Activated CD4-positive, alpha-beta T cell treated with anti-CD3 and anti-CD28 coated beads for 36 hours (primary cell): ENCODE data around the gene IFT43. TPM values are rescaled to one million over a fixed set of nuclear protein-coding genes. Genes with fewer than 3 reads are reported as not detected.

Experiments
- ATAC-seq: fragments of 200-7000 bp; cut with Tn5 transposase; one replicate; pipeline ENCODE4 v1.10.0; 2021; ENCODE audit warnings: mild to moderate bottlenecking, moderate library complexity
- CTCF ChIA-PET: fragments of 350-600 bp; sonication (Branson Sonifier 250); formaldehyde crosslinking; loops from one replicate; lab custom pipeline; 2021; ENCODE audit warnings: antibody characterized with exemption; lab: Charles Lee
- POLR2A ChIA-PET: fragments of 350-600 bp; sonication (Branson Sonifier 250); formaldehyde crosslinking; loops from one replicate; lab custom pipeline; 2021; ENCODE audit warnings: antibody characterized with exemption, inconsistent platforms; lab: Charles Lee
- DNase-seq: peaks from one replicate; pipeline ENCODE4 v3.0.0-alpha.2; 2020
- H3K27ac Mint-ChIP-seq: one replicate; pipeline ENCODE4 v1.8.0; 2021; ENCODE audit warnings: mixed read lengths
- H3K27me3 Mint-ChIP-seq: one replicate; pipeline ENCODE4 v1.8.0; 2021; ENCODE audit warnings: mixed read lengths
- H3K36me3 Mint-ChIP-seq: one replicate; pipeline ENCODE4 v1.8.0; 2021; ENCODE audit warnings: low read depth, mixed read lengths
- H3K4me1 Mint-ChIP-seq: one replicate; pipeline ENCODE4 v1.8.0; 2021; ENCODE audit warnings: mixed read lengths
- H3K4me3 Mint-ChIP-seq: one replicate; pipeline ENCODE4 v1.8.0; 2021; ENCODE audit warnings: mild to moderate bottlenecking, moderate library complexity, mixed read lengths
- H3K9me3 Mint-ChIP-seq: one replicate; pipeline ENCODE4 v1.8.0; 2021; ENCODE audit warnings: low read depth, mixed read lengths
- intact Hi-C, 2 experiments: fragments of 100-400 bp; cut with DNase I in 1 of 2; cut with micrococcal nuclease in 1 of 2; formaldehyde crosslinking; loops; one replicate each; pipeline versions ENCODE4 v1.14.2 to v1.15.1; 2022 to 2024; cut with DNase I, micrococcal nuclease
- total RNA-seq, 2 experiments: library from RNA; stranded (reverse); gene quantifications; one replicate each; pipeline ENCODE4 v1.2.3, GENCODE V29; 2021

The IFT43 gene
- total RNA-seq, 2 experiments from 2014 or later = 10.1 to 12.1 TPM

DNA sequence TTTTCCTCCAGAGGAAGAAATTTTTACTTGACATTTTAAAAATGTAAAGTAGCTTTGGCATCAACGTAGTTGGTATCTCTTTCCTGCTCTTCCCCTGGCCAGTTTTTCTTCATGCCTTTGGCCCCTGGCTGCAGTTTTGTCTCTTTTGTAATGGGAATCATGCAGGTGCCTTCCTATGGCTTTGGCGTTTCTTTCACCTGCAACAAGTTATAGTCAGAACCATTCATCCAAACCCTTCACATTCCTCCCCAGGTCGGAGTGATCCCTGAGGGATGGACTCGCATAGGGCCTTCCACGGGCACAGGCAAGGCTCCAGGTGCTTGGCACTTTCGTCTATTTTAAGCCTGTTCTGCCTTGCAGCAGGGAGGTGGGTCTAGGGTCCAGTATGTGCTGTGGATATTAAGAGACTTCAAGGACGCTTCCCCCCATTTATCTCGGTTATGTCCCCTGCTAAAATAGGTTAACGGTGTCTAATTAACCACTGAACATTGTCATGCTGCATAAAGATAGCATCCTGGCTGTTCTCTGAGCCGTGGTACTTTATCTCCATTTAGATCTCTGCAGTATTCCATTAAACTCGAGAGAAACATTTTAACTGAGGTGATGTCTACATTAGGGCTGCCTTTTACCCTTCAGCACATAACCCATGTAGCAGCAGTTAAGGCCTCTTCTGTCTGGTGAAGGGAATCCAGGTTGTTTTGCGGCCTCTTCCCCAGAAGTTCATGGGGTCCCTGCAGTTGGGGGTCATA, 66.3 kb downstream of the IFT43 start:
- Mint-ChIP-seq H3K36me3 (no peaks in the 10 kb centered on the region), H3K4me3 (no peak overlapping the region), H3K27me3 (no peaks in the 10 kb centered on the region), H3K27ac (no peak overlapping the region), H3K9me3 (no peaks in the 10 kb centered on the region), H3K4me1 (no peaks in the 10 kb centered on the region)
- intact Hi-C loops = loop anchor here (1.0 to 2.0 kb wide), 4 partner anchors 300 to 595 kb away; no protein-coding TSS in a partner anchor
- no peak for ATAC-seq
- CTCF ChIA-PET = interaction anchor here (0.6 to 6.1 kb wide), 18 partner anchors 8 to 668 kb away, joined by 3 to 73 read pairs (median 3); partner anchors contain the start of gene GPATCH2L
- no peak for DNase-seq
- POLR2A ChIA-PET = no interaction called here

DNA sequence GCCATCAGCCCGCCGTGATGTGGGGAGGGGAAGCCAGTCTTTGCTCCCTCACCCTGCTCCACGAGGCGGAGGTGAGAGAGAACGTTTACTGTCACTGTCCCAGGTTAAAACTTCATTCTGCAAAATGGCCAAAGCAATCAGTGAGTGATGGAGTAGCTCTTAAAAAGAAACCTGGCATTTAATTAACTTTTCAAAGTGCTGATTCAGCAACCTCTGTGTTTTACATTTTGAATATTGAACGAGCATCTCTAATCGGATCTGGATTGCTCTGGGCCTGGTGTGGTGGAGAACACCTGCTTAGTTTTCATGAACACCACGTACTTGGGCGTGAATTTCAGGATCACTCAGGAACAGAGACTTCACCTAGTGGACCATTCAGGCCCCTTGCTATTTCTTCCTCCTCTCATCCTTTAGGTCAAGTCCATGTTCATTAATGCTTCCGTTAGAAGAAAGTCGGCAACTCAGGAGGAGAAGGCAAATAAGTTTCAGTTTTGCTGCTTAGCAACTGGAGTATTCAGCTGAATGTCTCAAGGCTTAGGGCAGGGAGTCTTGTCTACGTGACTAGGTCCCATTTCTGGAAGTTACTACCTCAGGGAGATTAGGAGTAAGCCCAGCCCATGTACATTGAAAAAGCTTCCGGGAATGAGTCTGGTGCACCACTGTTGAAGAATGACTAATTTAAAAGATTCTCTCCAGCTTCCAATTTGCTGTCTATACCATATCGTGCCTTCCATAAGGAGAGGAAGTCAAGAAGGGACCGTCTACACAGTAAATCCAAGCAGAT, 68.2 kb downstream of the IFT43 start:
- CTCF ChIA-PET = interaction anchor here (6.1 kb wide), 1 partner anchor 298 kb away, joined by 73 read pairs; no protein-coding TSS in a partner anchor
- POLR2A ChIA-PET = interaction anchor here (0.5 kb wide), 1 partner anchor 1679 kb away, joined by 3 read pairs; no protein-coding TSS in a partner anchor
- Mint-ChIP-seq H3K9me3 (no peaks in the 10 kb centered on the region), H3K27ac (no peak overlapping the region), H3K4me3 (no peak overlapping the region), H3K27me3 (no peaks in the 10 kb centered on the region), H3K4me1 (no peaks in the 10 kb centered on the region), H3K36me3 (no peaks in the 10 kb centered on the region)
- DNase-seq (no peak), ATAC-seq (no peak)
- intact Hi-C loops = no loop called here

DNA sequence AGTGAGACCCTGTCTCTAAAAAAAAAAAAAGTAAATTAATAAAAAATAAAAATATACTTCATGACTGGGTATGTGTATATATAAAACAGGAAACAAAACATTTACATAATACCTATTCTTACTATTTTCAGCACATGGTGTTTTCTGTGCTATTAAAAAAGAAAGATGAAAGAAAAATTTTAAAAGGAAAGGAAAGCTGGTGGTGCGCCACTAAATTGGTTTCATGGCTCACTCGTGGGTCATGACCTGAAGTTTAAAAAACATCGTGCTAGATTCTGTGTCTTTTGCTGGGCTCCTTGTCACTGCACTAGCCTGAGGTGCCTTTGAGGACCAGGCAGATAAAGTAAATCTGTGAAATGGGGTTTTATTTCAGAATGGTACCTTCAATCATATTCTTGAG, 69.8 kb downstream of the IFT43 start:
- H3K9me3 Mint-ChIP-seq = no peaks in the 10 kb centered on the region
- intact Hi-C loops = no loop called here
- H3K36me3 Mint-ChIP-seq = peaks cover 2% of the 10 kb centered on the region
- ChIA-PET CTCF (interaction anchor here (1.5 kb wide), 1 partner anchor 10 kb away, joined by 3 read pairs; no protein-coding TSS in a partner anchor), POLR2A (interaction anchor here (0.7 kb wide), 1 partner anchor 1031 kb away, joined by 3 read pairs; no protein-coding TSS in a partner anchor)
- H3K4me3 Mint-ChIP-seq = no peak overlapping the region
- H3K27ac Mint-ChIP-seq = no peak overlapping the region
- H3K4me1 Mint-ChIP-seq = no peaks in the 10 kb centered on the region
- ATAC-seq = no peak
- no peaks in the 10 kb centered on the region for H3K27me3 Mint-ChIP-seq
- DNase-seq = no peak

DNA sequence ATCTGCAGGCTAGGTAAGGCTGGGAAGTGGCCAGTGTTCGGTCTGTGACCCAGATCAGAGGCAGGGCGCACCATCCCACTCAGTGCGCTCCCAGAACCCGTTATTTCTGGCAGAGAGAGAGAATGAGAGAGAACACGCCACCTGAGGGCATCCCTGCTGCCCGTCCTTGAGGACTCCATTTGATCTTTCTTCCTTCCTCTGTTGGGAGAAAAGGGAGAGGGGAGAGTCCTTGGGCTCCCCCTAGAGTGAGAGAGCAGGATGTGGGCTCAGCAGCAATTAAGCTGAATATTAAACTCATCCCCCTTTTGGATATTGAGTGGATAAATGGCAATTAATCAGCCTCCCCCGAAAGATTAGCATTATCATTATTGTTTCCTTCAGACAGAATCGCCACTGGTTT, 70.6 kb downstream of the IFT43 start:
- H3K36me3 Mint-ChIP-seq = peaks cover 2% of the 10 kb centered on the region
- no peaks in the 10 kb centered on the region for H3K27me3 Mint-ChIP-seq
- H3K4me1 Mint-ChIP-seq = no peaks in the 10 kb centered on the region
- DNase-seq (no peak), ATAC-seq (no peak)
- no peaks in the 10 kb centered on the region for H3K9me3 Mint-ChIP-seq
- no peak overlapping the region for H3K27ac Mint-ChIP-seq
- CTCF ChIA-PET = interaction anchor here (0.6 to 1.5 kb wide), 2 partner anchors 11 to 42 kb away, joined by 3 to 4 read pairs; no protein-coding TSS in a partner anchor
- H3K4me3 Mint-ChIP-seq = no peak overlapping the region
- POLR2A ChIA-PET = no interaction called here
- intact Hi-C loops = no loop called here

DNA sequence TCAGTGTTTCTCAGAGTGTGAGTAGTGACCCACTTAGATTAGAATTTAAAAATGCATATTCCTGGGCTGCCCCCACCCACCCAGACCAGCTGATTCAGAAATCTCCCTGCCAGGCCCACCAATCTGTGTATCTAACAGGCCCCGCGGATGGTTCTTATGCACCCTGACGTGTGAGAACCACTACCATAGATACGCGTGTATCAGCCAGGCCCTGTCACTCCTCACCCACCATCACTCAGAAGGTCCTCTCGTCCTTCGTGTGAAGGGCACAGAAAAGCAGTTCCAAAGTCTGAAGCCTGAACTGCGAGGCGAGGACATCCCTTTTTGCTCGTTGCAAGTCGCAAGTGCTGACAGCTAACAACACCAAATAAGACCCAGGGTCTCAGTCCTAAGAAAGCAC, 72.4 kb downstream of the IFT43 start:
- ATAC-seq (no peak), DNase-seq (no peak)
- Mint-ChIP-seq H3K27ac (no peak overlapping the region), H3K36me3 (peaks cover 2% of the 10 kb centered on the region), H3K4me3 (no peak overlapping the region), H3K4me1 (no peaks in the 10 kb centered on the region), H3K27me3 (no peaks in the 10 kb centered on the region), H3K9me3 (no peaks in the 10 kb centered on the region)
- intact Hi-C loops = no loop called here
- ChIA-PET POLR2A (no interaction called here), CTCF (no interaction called here)

DNA sequence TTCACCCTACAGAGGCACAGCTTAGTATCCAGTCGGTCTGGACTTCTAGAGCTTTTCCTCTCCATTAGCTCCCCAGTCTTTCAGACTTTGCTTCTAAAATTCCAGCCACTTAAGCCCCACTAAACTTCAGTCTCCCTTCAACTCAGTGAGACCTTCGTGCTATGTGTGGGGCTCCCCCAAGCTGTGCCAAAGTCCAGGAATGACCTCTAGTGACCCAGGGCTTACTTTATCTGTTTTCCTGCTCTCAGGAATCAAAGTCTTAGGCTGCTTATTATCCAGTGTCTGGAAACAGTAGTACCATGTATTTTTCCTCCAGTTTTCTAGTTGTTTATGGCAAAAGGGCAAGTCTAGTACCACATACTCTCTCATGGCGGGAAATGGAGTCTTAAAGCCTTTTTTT, 77.8 kb downstream of the IFT43 start:
- intact Hi-C loops = no loop called here
- Mint-ChIP-seq H3K27ac (no peak overlapping the region), H3K36me3 (peaks cover 28% of the 10 kb centered on the region), H3K4me3 (no peak overlapping the region), H3K4me1 (no peaks in the 10 kb centered on the region), H3K27me3 (no peaks in the 10 kb centered on the region), H3K9me3 (peaks cover 2% of the 10 kb centered on the region)
- ChIA-PET POLR2A (no interaction called here), CTCF (no interaction called here)
- ATAC-seq (no peak), DNase-seq (no peak)

DNA sequence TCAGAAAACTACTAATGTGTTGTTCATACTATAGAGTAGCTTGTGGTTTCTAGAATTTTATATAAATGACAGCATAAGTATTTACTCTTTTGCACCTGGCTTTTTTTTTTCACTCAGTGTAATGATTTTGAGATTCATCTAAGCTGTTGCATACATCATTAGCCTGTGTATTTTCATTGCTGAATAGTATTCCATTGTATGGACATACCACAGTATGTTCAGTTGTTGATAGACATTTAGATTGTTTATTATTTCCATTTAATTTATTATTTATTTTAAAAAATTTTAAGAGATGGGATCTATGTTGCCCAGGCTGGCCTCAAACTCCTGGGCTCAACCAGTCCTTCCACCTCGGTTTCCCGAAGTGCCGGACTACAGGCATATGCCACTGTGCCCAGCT, 80.0 kb downstream of the IFT43 start:
- ATAC-seq (no peak), DNase-seq (no peak)
- ChIA-PET POLR2A (no interaction called here), CTCF (no interaction called here)
- H3K4me1 Mint-ChIP-seq = no peaks in the 10 kb centered on the region
- H3K4me3 Mint-ChIP-seq = no peak overlapping the region
- H3K27ac Mint-ChIP-seq = no peak overlapping the region
- no peaks in the 10 kb centered on the region for H3K27me3 Mint-ChIP-seq
- peaks cover 2% of the 10 kb centered on the region for H3K9me3 Mint-ChIP-seq
- intact Hi-C loops = no loop called here
- H3K36me3 Mint-ChIP-seq = peaks cover 26% of the 10 kb centered on the region

DNA sequence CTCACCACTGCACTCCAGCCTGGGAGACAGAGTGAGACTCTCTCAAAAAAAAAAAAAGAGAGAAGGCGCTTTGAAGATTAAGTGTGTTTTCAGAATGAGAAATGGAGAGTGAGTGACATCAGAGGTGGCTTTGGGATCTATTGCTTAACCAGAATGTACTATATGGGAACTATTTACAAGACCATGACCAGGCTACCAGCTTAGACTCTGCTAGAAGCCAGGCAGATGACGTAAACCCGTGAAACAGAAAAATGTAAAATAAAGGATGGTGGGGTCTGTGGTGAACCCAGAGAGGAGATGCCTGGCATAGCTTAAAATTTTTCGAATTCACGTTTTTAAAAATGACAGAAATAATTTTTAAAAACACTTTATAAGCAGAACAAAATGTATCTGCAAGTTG, 82.0 kb downstream of the IFT43 start:
- DNase-seq (no peak), ATAC-seq (no peak)
- Mint-ChIP-seq H3K27ac (no peak overlapping the region), H3K9me3 (peaks cover 2% of the 10 kb centered on the region), H3K4me3 (no peak overlapping the region), H3K27me3 (no peaks in the 10 kb centered on the region), H3K4me1 (no peaks in the 10 kb centered on the region), H3K36me3 (peaks cover 28% of the 10 kb centered on the region)
- intact Hi-C loops = no loop called here
- ChIA-PET POLR2A (no interaction called here), CTCF (interaction anchor here (1.1 kb wide), 1 partner anchor 19 kb away, joined by 3 read pairs; no protein-coding TSS in a partner anchor)

DNA sequence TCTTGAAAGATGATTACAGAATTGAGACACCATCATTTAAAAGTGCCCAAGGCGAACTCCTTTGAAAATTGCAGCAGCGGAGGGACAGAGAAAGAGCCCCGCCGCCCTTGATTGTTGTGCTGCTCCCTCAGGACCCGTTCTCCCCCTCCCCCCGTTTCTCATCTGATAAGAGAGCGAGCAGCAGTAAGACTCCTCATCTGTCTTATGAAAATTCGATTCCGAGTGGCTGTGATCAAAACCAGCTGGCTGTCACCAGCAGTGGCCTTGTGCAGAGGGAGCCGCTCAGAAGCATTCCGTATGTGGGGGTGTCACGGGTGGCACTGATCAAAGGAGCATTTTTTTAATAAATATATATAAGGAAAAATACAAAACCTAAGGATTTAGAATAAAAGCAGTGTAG, 88.2 kb downstream of the IFT43 start:
- peaks cover 2% of the 10 kb centered on the region for H3K36me3 Mint-ChIP-seq
- DNase-seq (no peak), ATAC-seq (no peak)
- CTCF ChIA-PET = no interaction called here
- H3K4me1 Mint-ChIP-seq = no peaks in the 10 kb centered on the region
- no peak overlapping the region for H3K27ac Mint-ChIP-seq
- no peak overlapping the region for H3K4me3 Mint-ChIP-seq
- POLR2A ChIA-PET = no interaction called here
- no peaks in the 10 kb centered on the region for H3K27me3 Mint-ChIP-seq
- intact Hi-C loops = no loop called here
- H3K9me3 Mint-ChIP-seq = no peaks in the 10 kb centered on the region

DNA sequence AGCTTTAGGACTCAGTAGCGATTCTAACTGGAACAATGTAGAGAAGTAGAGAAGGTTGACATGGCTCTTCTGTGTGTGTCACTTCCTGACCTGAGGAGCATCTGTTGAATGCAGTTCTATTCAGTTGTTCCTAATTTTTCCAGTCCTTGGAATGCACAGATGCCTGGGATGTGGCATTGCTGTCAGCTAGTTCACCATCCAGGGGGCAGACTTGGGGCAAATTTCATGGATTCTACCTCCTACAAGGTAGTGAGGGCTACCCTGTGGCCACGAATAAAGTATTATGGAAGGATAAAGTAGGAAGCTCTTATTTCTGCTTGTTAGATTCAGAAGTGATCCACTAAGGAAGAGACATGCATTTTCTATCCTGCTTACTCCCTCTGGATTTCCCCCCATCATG, 91.8 kb downstream of the IFT43 start:
- CTCF ChIA-PET = no interaction called here
- H3K36me3 Mint-ChIP-seq = no peaks in the 10 kb centered on the region
- H3K27ac Mint-ChIP-seq = no peak overlapping the region
- intact Hi-C loops = no loop called here
- H3K27me3 Mint-ChIP-seq = no peaks in the 10 kb centered on the region
- no peaks in the 10 kb centered on the region for H3K4me1 Mint-ChIP-seq
- no peak for DNase-seq
- H3K4me3 Mint-ChIP-seq = no peak overlapping the region
- no peak for ATAC-seq
- POLR2A ChIA-PET = no interaction called here
- no peaks in the 10 kb centered on the region for H3K9me3 Mint-ChIP-seq

DNA sequence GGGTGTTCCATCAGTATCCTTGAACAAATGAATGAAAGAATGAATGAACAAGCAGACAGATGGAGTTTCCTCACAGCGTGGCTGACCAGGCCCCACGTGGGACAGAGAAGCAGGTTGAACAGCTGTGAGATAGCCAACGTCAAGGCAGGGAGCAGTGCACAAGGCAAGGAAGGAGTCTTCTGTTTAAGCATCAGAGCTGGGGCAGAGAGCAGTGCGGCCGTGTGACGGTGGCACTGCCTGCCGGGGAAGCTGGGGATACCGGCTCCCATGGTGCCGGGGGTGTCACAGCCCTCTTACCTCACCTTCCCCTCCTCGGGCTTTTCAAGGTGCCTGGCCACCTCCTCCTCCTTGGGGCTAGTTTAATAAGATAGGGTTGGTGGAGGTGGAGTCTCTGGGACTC, 92.9 kb downstream of the IFT43 start:
- H3K4me3 Mint-ChIP-seq = no peak overlapping the region
- DNase-seq = no peak
- no peaks in the 10 kb centered on the region for H3K27me3 Mint-ChIP-seq
- ATAC-seq = no peak
- no peaks in the 10 kb centered on the region for H3K9me3 Mint-ChIP-seq
- no peaks in the 10 kb centered on the region for H3K4me1 Mint-ChIP-seq
- POLR2A ChIA-PET = no interaction called here
- CTCF ChIA-PET = no interaction called here
- no peaks in the 10 kb centered on the region for H3K36me3 Mint-ChIP-seq
- H3K27ac Mint-ChIP-seq = no peak overlapping the region
- intact Hi-C loops = no loop called here
